Activated T-cell treated with anti-CD3 and anti-CD28 coated beads for 24 hours (primary cell): ENCODE measurements around the gene EXOC2.

Experiments
- DNase-seq: peaks from one replicate; pipeline ENCODE4 v3.0.0-alpha.2; 2020; ENCODE audit warnings: low read depth

EXOC2 gene

GRCh38 chr6:692858-693722, at the start of gene EXOC2:
TSS of gene EXOC2 (minus strand) at chr6:693139. CDS start at chr6:637818, 55,321 bp downstream.
- DNase-seq = peak; percentile 79

GRCh38 chr6:741410-742339, 48.7 kb upstream of the EXOC2 start:
- no peak for DNase-seq

- DNase-seq = no peak
These were observed 43.9 kb upstream of the EXOC2 start for GRCh38 chr6:736657-737446.

GRCh38 chr6:733431-734219, 40.7 kb upstream of the EXOC2 start:
- DNase-seq = no peak

GRCh38 chr6:731924-732323, 39.0 kb upstream of the EXOC2 start:
- no peak for DNase-seq

- no peak for DNase-seq
These were observed 36.8 kb upstream of the EXOC2 start for GRCh38 chr6:729606-730320.

- DNase-seq = no peak
These were observed 34.9 kb upstream of the EXOC2 start for GRCh38 chr6:727856-728255.

- no peak for DNase-seq
These were observed 30.6 kb upstream of the EXOC2 start for GRCh38 chr6:723540-723939.

GRCh38 chr6:722608-723007, 29.7 kb upstream of the EXOC2 start:
- DNase-seq = no peak

- DNase-seq = peak; percentile 65
These were observed 29.2 kb upstream of the EXOC2 start for GRCh38 chr6:722077-722524.

- no peak for DNase-seq
These were observed 25.4 kb upstream of the EXOC2 start for GRCh38 chr6:718345-718744.

GRCh38 chr6:717135-717534, 24.2 kb upstream of the EXOC2 start:
- no peak for DNase-seq

- DNase-seq = no peak
These were observed 23.0 kb upstream of the EXOC2 start for GRCh38 chr6:715709-716491.

- no peak for DNase-seq
These were observed 21.2 kb upstream of the EXOC2 start for GRCh38 chr6:714100-714499.

GRCh38 chr6:713351-713750, 20.4 kb upstream of the EXOC2 start:
- no peak for DNase-seq

GRCh38 chr6:712805-713204, 19.9 kb upstream of the EXOC2 start:
- DNase-seq = no peak

- no peak for DNase-seq
These were observed 19.0 kb upstream of the EXOC2 start for GRCh38 chr6:711925-712324.

GRCh38 chr6:710601-711571, 17.9 kb upstream of the EXOC2 start:
- peak; percentile 37 for DNase-seq
